SU-DHL-6 (cell line): ENCODE measurements around the gene STUB1.

Experiments used
- H2AFZ ChIP-seq: fragments of 200-600 bp; sonication (generic); 2 replicates; pipeline ENCODE4 v1.6.1; 2014; ENCODE audit warnings: low read depth, mild to moderate bottlenecking, moderate library complexity, mixed read lengths, antibody characterized with exemption, low read length; ENCODE audit not compliant: severe bottlenecking
- H3F3A ChIP-seq: fragments of 200-600 bp; shearing (Covaris generic); 2 replicates; pipeline ENCODE4 v1.6.0; 2016; ENCODE audit warnings: antibody characterized with exemption, mild to moderate bottlenecking; ENCODE audit not compliant: insufficient read depth
- H3K27ac ChIP-seq: fragments of 200-600 bp; sonication (generic); 2 replicates; pipeline ENCODE4 v1.5.1; 2016; ENCODE audit warnings: low read depth, mild to moderate bottlenecking, low read length, moderate library complexity, mixed read lengths
- H3K27me3 ChIP-seq: fragments of 200-600 bp; sonication (generic), shearing (Covaris generic); 2 replicates; pipeline ENCODE4 v1.6.0; 2014; ENCODE audit warnings: mild to moderate bottlenecking, low read length
- H3K36me3 ChIP-seq: fragments of 200-600 bp; sonication (generic); 2 replicates; pipeline ENCODE4 v1.6.1; 2014; ENCODE audit warnings: mild to moderate bottlenecking, low read length, mixed read lengths
- H3K4me2 ChIP-seq: fragments of 300-600, 200-600 bp; shearing (Covaris generic), sonication (generic); 2 replicates; pipeline ENCODE4 v1.6.0; 2014; ENCODE audit warnings: low read length, low read depth, mild to moderate bottlenecking; ENCODE audit not compliant: poor library complexity, severe bottlenecking
- H3K4me3 ChIP-seq: fragments of 200-600 bp; sonication (generic); 2 replicates; pipeline ENCODE4 v1.5.1; 2014; ENCODE audit warnings: antibody characterized with exemption, low read length, mild to moderate bottlenecking, mixed read lengths; ENCODE audit not compliant: insufficient read depth, poor library complexity, severe bottlenecking
- H3K79me2 ChIP-seq: fragments of 200-600 bp; sonication (generic); 2 replicates; pipeline ENCODE4 v1.6.1; 2014; ENCODE audit warnings: mild to moderate bottlenecking, low read length, moderate library complexity; ENCODE audit not compliant: insufficient read depth
- H3K9ac ChIP-seq: fragments of 200-600 bp; sonication (generic); 2 replicates; pipeline ENCODE4 v1.7.0; 2014; ENCODE audit warnings: mild to moderate bottlenecking, low read length
- H3K9me2 ChIP-seq: fragments of 200-600 bp; sonication (generic); replicated peaks from 2 replicates; pipeline ENCODE4 v1.6.1; 2014; ENCODE audit warnings: low read length; ENCODE audit not compliant: insufficient read depth
- H3K9me3 ChIP-seq: fragments of 200-600 bp; sonication (generic); 2 replicates; pipeline ENCODE4 v1.6.1; 2014; ENCODE audit warnings: low read length, mixed read lengths; ENCODE audit not compliant: insufficient read depth
- H4K20me1 ChIP-seq: fragments of 200-600 bp; sonication (generic); 2 replicates; pipeline ENCODE4 v1.6.1; 2014; ENCODE audit warnings: low read depth, mild to moderate bottlenecking, antibody characterized with exemption, low read length, moderate library complexity, mixed read lengths
- EZH2phosphoT487 ChIP-seq: fragments of 200-600 bp; sonication (generic), shearing (Covaris generic); conservative IDR thresholded peaks from 2 replicates; pipeline ENCODE4 v1.6.1; 2018; ENCODE audit warnings: mild to moderate bottlenecking, antibody characterized with exemption, low read length, moderate library complexity, mixed read lengths
- TF ChIP-seq, protein P1 (sequence below): fragments of 200-600 bp; sonication (generic); IDR thresholded peaks from one replicate; pipeline ENCODE4 v1.5.1; 2017; ENCODE audit warnings: antibody characterized with exemption, mild to moderate bottlenecking, low read length, moderate library complexity; ENCODE audit not compliant: insufficient read depth, poor library complexity, severe bottlenecking

STUB1 gene

DNA sequence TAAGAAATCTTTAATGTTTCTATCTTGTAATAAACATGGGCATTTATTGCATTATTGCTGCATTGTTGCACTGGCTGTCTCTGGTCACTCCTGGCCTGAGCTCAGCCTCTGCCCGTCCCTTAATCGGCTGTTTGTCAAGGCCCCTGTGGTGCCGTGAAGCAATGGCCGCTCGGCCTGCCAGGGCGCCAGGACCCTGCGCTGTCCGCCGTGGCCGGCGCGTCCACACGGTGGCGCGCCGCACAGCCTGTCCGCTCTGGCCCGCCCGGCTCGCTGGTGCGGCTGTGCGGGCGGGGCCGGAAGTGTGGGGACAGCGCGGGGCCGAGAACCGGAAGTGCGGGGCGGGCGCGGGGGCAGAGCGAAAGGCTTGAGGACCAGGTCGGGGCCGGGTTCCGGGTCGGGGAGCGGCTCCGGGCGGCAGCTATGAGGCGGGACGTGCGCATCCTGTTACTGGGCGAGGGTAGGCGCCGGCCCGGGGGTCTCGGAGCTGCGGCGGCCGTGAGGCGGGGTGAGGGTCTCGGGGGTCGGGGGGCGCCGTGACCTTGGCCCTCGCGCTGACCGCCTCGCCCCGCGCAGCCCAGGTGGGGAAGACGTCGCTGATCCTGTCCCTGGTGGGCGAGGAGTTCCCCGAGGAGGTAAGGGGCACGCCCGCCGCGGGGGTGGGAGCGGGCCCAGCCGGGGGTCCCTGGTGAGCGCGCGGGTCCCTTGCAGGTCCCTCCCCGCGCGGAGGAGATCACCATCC, 12.3 kb upstream of the STUB1 start, which contains the start of gene RHOT2:
TSS of gene RHOT2 (plus strand) at position 353 of the 739 bp plus-strand sequence. CDS start at position 421, 68 bp downstream.
- Histone ChIP-seq H3K9me3 (no peaks in the 10 kb centered on the region), H3K9ac (peak within 1 kb of the TSS; percentile 96), H3K27me3 (no peaks in the 10 kb centered on the region), H3K79me2 (peaks cover 8% of the 10 kb centered on the region; the same call in 1 of the 2 replicates), H3F3A (no peaks in the 10 kb centered on the region), H3K36me3 (no peaks in the 10 kb centered on the region), H2AFZ (peak within 1 kb of the TSS; percentile 44), H3K9me2 (no peaks in the 10 kb centered on the region), H3K4me3 (peak within 1 kb of the TSS; percentile 88), H3K27ac (peak within 1 kb of the TSS; percentile 45), H4K20me1 (no peaks in the 10 kb centered on the region), H3K4me2 (peak within 1 kb of the TSS; percentile 65)
- TF ChIP-seq, protein P1, sequence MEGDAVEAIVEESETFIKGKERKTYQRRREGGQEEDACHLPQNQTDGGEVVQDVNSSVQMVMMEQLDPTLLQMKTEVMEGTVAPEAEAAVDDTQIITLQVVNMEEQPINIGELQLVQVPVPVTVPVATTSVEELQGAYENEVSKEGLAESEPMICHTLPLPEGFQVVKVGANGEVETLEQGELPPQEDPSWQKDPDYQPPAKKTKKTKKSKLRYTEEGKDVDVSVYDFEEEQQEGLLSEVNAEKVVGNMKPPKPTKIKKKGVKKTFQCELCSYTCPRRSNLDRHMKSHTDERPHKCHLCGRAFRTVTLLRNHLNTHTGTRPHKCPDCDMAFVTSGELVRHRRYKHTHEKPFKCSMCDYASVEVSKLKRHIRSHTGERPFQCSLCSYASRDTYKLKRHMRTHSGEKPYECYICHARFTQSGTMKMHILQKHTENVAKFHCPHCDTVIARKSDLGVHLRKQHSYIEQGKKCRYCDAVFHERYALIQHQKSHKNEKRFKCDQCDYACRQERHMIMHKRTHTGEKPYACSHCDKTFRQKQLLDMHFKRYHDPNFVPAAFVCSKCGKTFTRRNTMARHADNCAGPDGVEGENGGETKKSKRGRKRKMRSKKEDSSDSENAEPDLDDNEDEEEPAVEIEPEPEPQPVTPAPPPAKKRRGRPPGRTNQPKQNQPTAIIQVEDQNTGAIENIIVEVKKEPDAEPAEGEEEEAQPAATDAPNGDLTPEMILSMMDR = peak; percentile 90
- TF ChIP-seq EZH2phosphoT487 = no peak

DNA sequence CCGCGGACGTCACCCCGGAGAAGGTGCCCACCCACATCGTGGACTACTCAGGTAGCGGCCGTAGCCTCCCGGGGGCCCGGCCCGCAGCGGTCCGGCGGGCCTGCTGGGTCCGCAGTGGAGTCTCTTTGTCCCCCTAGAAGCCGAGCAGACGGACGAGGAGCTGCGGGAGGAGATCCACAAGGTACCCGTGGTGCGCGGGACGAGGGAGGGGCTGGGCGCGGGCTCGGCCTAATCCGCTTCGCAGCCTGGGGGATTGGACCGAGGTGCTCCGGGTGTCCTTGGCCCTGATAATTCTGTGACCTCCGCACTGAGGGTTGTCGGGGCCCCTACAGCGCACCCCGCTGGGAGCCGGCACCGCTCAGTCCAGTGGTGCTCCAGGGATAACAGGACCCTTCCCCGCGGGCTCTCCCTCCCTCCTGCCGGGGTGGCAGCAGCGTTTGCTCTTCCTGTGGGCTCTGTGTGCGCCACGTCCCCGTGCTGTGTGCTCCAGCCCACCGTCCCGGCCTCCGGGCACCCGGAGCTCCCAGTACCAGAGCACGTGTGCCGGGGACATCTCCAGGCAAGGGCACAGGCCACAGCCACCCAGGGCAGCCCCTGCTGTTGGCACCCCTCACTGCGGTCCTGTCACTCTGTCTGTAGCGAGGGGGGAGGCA, 11.6 kb upstream of the STUB1 start:
- peak overlapping the region; percentile 88 for H3K4me3 ChIP-seq
- no peaks in the 10 kb centered on the region for H3K9me2 ChIP-seq
- H3K9ac ChIP-seq = peak overlapping the region; percentile 96
- H3K27me3 ChIP-seq = no peaks in the 10 kb centered on the region
- peak overlapping the region; percentile 65 for H3K4me2 ChIP-seq
- no peaks in the 10 kb centered on the region for H3K9me3 ChIP-seq
- no peaks in the 10 kb centered on the region for H3F3A ChIP-seq
- H3K27ac ChIP-seq = peak overlapping the region; percentile 45
- H3K36me3 ChIP-seq = no peaks in the 10 kb centered on the region
- H2AFZ ChIP-seq = peak overlapping the region; percentile 44
- TF ChIP-seq EZH2phosphoT487 = no peak
- TF ChIP-seq, protein P1 = no peak
- peaks cover 8% of the 10 kb centered on the region; the same call in 1 of the 2 replicates for H3K79me2 ChIP-seq
- H4K20me1 ChIP-seq = no peaks in the 10 kb centered on the region

DNA sequence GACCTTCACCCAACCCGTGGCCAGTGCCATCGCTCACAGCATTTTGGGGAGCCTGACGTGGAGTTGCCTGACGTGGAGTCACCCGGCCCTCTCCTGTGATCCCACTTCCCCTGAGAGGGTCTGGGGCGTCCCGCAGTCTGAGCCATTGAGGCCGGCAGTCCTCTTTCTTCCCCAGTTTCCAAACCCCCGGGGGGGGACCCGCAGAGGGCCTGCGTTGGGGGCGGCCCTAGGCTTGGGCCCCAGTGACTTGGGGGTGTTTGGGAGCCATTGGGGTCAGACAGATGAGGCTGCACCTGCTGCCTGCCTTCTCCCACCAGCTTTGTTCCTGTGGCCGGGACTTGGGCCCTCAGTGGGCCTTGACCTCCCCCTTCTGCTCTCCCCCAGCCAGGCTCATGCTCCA, 10.5 kb upstream of the STUB1 start:
- Histone ChIP-seq H3K27me3 (no peaks in the 10 kb centered on the region), H3K9me3 (no peaks in the 10 kb centered on the region), H3K36me3 (no peaks in the 10 kb centered on the region), H3K27ac (no peak overlapping the region), H3K79me2 (peaks cover 8% of the 10 kb centered on the region; the same call in 1 of the 2 replicates), H3K4me2 (peak overlapping the region; percentile 65), H3K9me2 (no peaks in the 10 kb centered on the region), H3K4me3 (no peak overlapping the region), H3K9ac (no peak overlapping the region), H2AFZ (no peak overlapping the region), H4K20me1 (no peaks in the 10 kb centered on the region), H3F3A (no peaks in the 10 kb centered on the region)
- TF ChIP-seq EZH2phosphoT487 = no peak
- TF ChIP-seq, protein P1 = no peak
